PFSK-1 (cell line): ENCODE measurements around the gene CAMK1D.

Experiments
- FOXP2 ChIP-seq: optimal IDR thresholded peaks from 2 replicates; pipeline ENCODE3; 2011; ENCODE audit warnings: borderline replicate concordance, control low read depth, inconsistent platforms; ENCODE audit not compliant: insufficient read depth; ENCODE audit errors: extremely low read length, extremely low read depth
- POLR2AphosphoS5 ChIP-seq: IDR thresholded peaks from 2 replicates; pipeline ENCODE4 v1.6.1; 2012; ENCODE audit warnings: low read depth, mild to moderate bottlenecking, control low read depth, low read length, moderate library complexity
- SIN3A ChIP-seq: IDR thresholded peaks from 2 replicates; pipeline ENCODE4 v1.6.1; 2012; ENCODE audit warnings: mild to moderate bottlenecking, low read length, moderate library complexity, borderline replicate concordance; ENCODE audit not compliant: insufficient read depth
- TAF1 ChIP-seq: IDR thresholded peaks from 2 replicates; pipeline ENCODE4 v1.6.1; 2012; ENCODE audit warnings: low read length, control low read depth, borderline replicate concordance; ENCODE audit not compliant: insufficient read depth
- TF ChIP-seq, protein P1 (sequence below), 2 experiments: IDR thresholded peaks; 2 replicates each; pipeline versions ENCODE4 v1.6.1 to v1.8.0; 2011 to 2012; ENCODE audit warnings: low read depth in 2 of 2, low read length in 2 of 2, control low read depth in 1 of 2, inconsistent platforms in 1 of 2, mild to moderate bottlenecking in 1 of 2, moderate library complexity in 1 of 2; ENCODE audit not compliant: insufficient read depth in 1 of 2

CAMK1D gene

DNA sequence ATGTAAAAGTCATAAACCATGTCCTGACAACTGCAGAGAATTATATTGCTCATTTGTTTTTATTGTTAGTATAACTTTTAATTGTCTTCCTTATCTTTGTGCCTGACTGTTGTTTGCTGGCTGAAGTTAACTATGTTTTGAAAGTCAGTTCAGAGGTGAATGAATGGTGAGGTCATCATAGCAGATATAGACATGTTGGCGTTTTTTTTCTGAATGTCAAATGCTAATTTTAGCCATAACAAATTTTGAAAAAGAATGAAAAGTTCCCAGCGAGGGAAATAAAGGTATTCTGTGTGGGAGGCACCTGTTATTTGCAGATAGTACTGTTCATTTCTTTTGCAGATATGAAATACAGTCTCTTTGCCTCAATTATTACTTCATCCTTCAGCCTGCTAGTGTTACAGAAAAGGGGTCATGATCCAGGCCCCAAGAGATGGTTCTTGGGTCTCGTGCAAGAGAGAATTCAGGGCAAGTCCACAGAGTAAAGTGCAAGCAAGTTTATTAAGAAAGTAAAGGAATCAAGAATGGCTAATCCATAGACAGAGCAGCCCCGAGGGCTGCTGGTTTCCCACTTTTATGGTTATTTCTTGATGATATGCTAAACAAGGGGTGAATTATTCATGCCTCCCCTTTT lies 96.5 kb downstream of the CAMK1D start:
- TF ChIP-seq SIN3A (no peak), POLR2AphosphoS5 (no peak), TAF1 (no peak), FOXP2 (no peak)
- TF ChIP-seq, protein P1, sequence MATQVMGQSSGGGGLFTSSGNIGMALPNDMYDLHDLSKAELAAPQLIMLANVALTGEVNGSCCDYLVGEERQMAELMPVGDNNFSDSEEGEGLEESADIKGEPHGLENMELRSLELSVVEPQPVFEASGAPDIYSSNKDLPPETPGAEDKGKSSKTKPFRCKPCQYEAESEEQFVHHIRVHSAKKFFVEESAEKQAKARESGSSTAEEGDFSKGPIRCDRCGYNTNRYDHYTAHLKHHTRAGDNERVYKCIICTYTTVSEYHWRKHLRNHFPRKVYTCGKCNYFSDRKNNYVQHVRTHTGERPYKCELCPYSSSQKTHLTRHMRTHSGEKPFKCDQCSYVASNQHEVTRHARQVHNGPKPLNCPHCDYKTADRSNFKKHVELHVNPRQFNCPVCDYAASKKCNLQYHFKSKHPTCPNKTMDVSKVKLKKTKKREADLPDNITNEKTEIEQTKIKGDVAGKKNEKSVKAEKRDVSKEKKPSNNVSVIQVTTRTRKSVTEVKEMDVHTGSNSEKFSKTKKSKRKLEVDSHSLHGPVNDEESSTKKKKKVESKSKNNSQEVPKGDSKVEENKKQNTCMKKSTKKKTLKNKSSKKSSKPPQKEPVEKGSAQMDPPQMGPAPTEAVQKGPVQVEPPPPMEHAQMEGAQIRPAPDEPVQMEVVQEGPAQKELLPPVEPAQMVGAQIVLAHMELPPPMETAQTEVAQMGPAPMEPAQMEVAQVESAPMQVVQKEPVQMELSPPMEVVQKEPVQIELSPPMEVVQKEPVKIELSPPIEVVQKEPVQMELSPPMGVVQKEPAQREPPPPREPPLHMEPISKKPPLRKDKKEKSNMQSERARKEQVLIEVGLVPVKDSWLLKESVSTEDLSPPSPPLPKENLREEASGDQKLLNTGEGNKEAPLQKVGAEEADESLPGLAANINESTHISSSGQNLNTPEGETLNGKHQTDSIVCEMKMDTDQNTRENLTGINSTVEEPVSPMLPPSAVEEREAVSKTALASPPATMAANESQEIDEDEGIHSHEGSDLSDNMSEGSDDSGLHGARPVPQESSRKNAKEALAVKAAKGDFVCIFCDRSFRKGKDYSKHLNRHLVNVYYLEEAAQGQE (IDR thresholded peaks at IDR 0.05; ENCODE audit: insufficient read depth in 1 of 2, low read depth in 2 of 2, low read length in 2 of 2) = no peak

DNA sequence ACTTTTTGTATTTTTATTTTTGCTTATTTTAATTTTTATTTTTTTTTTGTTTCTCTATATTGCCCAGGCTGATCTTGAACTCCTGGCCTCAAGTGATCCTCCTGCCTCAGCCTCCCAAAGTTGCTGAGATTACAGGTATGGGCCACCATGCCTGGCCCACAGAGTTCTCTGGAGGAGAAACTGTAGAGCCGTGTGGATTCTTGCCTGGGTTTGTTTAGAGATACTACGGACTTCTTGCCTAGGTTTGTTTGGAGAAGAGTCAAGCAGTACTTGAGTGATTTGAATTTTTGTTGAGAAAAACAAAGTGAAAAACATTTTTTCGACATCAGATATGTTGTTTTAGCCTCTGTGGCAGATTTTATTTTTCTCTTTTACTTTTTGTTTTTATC lies 99.0 kb downstream of the CAMK1D start:
- TF ChIP-seq, protein P1 (IDR thresholded peaks at IDR 0.05; ENCODE audit: insufficient read depth in 1 of 2, low read depth in 2 of 2, low read length in 2 of 2) = no peak
- TF ChIP-seq FOXP2 (no peak), POLR2AphosphoS5 (no peak), SIN3A (no peak)

DNA sequence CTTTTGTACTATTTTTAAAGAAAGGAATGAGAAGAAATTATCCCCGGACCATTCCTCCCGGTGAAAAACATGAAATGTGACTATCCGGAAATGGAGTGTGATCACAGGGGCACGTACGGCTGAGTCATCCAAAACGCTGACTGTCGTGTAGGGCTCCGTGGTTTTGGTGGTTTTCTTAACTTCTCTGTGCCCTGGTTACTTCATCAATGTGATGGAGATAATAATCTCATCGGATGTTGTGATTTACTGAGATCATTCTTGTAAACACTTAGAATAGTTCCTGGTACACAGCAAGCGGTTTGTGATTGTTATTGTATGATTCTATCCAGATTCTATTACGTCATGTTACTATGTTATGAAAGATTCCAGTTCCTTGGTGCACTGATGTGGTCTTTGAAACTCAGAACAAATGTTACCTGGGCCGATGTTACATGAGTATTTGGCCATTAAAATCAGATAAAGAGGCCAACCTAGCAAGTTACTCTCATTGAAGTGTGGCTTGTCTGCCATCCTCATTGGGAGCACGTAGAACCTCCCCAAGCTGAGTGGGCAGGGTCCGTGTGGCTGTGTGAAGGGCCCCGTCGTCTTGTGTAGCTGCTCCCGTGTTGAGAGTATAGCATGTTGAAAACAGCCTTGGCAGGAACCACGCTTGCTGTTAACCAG lies 99.5 kb downstream of the CAMK1D start:
- TF ChIP-seq SIN3A (no peak), FOXP2 (peak; percentile 16), POLR2AphosphoS5 (no peak), TAF1 (no peak)
- TF ChIP-seq, protein P1 (IDR thresholded peaks at IDR 0.05; ENCODE audit: insufficient read depth in 1 of 2, low read depth in 2 of 2, low read length in 2 of 2) = no peak

DNA sequence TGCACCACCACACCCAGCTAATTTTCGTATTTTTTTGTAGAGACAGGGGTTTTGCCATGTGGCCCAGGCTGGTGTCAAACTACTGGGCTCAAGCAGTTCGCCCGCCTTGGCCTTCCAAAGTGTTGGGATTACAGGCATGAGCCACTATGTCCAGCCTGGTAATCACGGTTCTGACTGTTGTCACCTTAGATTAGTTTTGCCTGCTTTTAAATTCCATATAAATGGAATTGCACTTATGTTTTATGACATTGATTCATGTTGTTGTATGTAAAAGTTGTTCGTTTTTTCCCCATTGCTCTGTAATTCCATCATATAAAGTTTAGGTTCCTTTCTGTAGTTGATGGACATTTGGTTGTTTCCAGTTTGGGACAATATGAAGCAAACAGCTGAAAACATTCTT lies 106.0 kb downstream of the CAMK1D start:
- TF ChIP-seq SIN3A = no peak
- TF ChIP-seq, protein P1 (IDR thresholded peaks at IDR 0.05; ENCODE audit: insufficient read depth in 1 of 2, low read depth in 2 of 2, low read length in 2 of 2) = no peak
- no peak for TF ChIP-seq POLR2AphosphoS5
- no peak for TF ChIP-seq FOXP2
- no peak for TF ChIP-seq TAF1
